ENCODE measurements around the gene IQSEC2.

The IQSEC2 gene

GRCh38 chrX:53268173-53268572, 13.2 kb downstream of the IQSEC2 start:
- no peak for DNase-seq (ENCODE audit: low read depth)

- no peak for DNase-seq (ENCODE audit: low read depth)
Measured at GRCh38 chrX:53266914-53267313, 14.5 kb downstream of the IQSEC2 start.

- DNase-seq (ENCODE audit: low read depth): peak; percentile 53
Measured at GRCh38 chrX:53265771-53266574, 15.4 kb downstream of the IQSEC2 start.

DNA sequence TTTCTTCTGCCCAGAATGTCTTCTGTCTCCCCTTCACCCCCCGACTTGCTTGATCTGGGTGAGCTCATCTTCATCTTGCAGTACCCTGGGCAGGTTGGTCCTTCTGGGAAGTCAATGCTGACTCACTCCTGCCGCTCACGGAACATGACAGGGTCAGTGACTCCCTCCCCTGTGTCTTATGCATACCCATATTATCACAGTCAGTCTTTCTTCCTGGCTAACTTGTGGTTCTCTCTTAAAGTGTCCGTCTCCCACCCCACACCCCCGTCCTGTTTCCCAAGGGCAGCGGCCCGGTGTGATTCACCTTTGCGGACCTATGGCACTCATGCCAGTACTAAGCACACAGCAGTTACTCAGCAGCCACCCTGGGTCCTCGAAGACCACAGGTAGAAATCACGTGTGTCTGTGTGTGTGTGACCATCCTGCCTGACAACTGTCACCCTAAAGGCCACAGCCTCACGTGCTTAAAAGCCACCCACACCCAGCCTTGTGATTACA, 17.7 kb downstream of the IQSEC2 start:
- DNase-seq (ENCODE audit: low read depth): peak; percentile 69

DNA sequence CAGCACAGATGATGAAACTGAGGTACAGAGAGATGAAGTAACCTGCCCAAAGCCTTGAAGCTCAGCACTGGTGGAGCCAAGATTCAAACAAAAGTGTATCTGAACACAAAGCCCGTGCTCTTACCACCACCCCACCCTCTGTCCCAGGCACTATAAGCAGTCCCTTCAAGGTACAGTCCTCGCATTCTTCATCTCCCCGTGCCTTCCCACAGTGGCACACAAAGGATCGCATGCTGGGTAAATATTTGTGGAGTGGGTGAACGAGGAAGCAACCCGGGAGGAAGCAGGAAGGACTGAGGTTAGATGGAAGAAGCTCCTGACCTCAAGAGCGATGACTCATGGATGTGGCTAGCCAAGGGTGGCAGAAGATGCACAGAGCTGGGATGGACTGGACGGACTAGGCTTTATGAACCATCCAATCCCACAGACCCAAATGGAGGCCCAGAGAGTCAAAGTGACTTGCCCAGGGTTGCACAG, 18.4 kb downstream of the IQSEC2 start:
- peak; percentile 73 for DNase-seq (ENCODE audit: low read depth)

DNA sequence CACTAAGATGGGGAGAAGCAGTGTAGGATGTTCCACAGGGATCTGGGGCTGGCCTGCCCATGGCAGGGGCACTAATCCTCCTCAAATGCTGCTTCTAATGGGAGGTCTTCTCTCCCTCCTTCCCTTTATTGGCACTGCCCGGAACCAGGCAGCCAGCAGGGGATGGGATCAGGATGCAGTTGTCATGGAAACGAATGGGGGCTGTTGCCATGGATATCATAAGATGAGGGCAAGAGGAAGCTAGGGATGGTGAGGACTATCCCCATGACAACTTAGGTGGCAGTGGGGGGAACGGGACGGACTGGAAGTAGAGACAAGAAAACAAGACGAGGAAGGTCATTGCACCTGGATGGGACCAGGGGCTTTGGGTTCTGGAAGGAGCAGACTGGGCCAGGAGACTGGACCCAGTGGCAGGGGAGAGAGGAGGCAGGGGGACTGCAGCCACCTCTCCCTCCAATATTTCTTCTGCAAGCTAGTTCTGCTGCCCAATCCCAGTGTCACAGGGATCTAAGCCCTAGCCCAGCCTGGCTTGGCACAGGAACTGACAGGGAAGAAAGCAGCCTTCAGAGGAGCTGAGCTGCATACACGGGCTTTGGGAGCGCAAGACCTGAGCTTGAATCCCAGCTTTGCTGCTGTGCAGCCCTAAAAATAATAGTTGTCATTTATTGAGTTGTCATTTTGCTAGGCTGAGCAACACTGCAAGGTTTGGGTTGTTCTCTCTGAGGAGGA, 19.0 kb downstream of the IQSEC2 start:
- DNase-seq (ENCODE audit: low read depth): no peak

- no peak for DNase-seq (ENCODE audit: low read depth)
Measured at GRCh38 chrX:53261355-53261972, 19.9 kb downstream of the IQSEC2 start.

GRCh38 chrX:53260836-53261235, 20.5 kb downstream of the IQSEC2 start:
- no peak for DNase-seq (ENCODE audit: low read depth)

DNA sequence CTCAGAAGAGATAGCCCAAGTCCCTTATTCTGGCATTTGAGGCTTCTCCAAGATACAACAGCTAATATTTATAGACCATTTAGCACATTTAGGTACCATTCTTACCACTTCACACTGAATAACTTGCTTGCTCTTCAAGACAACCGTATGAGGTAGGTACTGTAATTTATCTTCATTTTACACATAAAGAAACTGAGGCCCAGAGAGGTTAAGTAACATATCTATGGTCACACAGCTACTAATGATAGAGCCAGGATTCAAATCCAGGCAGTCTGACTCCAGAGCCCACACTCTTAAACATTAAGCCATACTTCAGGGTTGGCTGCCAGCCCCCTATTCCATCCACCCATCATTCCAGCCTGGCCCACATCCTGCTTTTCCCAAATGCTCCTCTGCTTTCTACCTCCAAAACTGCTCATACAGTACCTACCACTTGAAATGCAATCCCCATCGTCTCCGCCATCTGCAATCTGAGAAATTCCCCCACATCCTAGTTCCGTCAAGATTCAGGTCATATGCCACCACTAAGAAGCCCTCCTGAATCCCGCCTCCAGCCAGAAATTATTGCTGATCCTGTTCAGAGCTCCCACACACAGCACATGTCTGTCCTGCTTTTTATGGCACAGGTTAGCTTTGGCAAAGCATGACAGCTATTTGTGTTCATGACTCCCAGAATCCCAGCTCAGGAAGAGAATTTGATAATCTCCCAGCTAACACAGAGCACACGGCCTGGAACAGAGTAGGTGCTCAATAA, 23.5 kb downstream of the IQSEC2 start:
- no peak for DNase-seq (ENCODE audit: low read depth)

DNA sequence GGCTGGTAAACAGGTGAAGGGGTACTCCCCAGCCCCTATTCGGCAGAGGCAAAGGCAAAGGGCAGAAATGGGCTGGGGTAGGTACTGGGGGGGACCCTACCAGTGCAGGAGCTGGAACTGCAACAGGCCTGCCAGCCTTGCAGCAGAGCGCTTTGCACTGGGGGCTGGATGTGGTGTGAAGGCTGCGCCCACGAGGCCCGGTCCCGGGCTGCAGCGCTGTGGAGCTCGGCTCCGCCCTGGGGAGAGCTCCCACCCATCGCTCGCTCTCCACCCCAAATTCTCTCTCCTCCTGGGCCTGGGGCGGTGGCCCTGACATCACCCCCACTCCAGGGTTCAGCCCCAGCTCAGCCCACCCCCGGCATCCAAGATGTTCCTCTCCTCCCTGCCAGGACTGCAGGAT, 24.2 kb downstream of the IQSEC2 start:
- no peak for DNase-seq (ENCODE audit: low read depth)

DNA sequence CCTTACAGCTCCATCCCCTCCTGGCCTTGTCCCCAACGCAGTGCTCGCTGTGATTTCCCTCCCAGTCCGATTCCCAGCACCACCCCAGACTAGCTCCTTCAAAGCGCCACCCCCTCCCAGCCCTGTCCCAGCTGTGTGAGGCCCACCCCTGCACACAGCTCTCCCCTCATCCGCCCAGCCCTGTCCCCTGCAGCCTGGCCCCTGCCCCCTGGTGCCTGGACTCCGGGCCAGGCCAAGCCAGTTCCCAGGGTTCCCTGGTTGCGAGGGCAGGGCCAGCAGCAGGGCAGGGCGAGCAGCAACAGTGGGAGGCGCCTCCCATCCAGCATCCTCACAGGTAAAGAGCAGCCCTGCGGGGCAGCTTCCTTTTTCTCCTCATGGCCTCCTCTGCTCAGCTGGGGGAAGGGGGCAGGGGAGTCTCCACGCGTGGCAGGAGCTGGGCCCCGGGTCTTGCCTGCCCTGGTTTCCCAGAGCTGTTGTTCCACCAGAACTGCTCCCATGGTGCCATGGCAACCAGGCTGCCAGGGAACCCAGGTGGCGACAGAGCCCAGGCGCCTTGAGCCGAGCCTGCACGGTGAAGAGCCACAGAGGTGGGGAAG, 24.8 kb downstream of the IQSEC2 start:
- DNase-seq (ENCODE audit: low read depth): no peak

DNA sequence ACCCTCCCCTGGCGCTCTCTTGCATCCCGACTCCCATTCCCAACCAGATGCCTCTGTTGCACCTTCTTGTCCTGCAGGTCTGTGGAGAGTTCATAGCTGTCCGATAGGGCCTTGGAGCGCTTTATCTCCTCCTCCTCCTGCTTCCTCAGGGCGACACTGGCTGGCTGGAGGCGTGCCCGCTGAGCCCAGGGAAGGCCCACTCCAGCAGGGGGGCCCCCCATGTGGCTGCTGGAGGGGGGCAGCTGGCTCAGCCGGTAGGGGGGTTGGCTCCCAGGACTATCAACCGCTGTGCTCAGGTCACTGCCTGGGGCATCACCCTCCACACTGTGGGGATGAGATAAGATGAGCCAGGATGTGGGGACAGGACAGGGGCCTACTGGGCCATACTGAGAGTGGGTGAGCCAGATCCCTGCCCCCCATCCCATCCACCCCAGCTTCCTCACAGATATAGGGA, 25.6 kb downstream of the IQSEC2 start:
- DNase-seq (ENCODE audit: low read depth): no peak

- no peak for DNase-seq (ENCODE audit: low read depth)
Measured at GRCh38 chrX:53254570-53255461, 26.6 kb downstream of the IQSEC2 start.

DNA sequence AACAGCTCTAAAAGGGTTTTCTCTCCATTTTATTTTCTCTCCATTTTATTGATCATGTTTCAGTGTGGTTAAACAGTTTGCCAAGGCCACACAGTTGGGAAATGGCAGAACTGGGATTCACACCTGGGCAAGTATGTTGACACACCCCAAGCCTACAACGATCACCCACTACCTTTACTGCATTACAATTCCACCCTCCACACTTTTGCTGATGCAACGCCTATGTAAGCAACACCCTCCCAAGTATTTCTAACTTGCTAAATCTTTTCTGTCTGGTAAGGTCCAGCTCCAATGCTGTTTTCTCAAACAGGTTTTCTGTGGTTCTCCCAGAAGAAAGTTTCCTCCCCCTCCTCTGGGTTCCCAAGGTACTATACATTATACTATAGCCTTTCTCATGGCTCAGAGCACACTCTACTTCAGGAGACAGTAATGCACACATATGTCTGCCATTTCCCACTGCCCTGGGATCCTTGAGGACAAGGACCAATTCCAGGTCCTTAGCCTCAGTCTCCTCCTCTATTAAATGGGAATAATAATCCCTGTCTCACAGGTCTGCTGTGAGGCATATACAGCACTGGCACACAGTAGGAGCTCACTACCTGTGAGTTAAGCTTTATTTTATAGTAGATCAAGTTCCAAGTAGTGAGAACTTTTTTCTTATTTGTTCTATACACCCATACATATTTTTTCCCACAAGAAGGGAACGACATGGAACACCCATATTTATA, 27.9 kb downstream of the IQSEC2 start:
- DNase-seq (ENCODE audit: low read depth): no peak

DNA sequence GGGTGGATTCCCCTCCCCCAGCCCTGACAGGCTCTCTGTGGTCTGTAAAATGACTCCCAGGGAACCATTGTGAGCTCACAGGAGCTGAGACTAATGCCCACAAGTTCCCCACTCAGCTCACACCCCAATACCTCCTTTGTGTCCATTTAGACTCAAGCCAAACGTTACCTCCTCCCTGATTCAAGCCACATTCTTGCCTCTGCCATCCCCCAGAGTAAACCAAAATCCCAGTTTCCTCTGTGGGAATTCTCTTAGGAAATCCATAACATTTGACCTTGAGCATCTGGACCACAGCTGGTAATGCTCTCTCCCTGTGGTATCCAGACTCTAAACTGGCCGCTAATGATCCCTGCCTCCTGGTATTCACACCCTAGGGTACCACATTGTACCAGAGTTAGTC, 30.1 kb downstream of the IQSEC2 start:
- no peak for DNase-seq (ENCODE audit: low read depth)

GRCh38 chrX:53250556-53250955, 30.8 kb downstream of the IQSEC2 start:
- DNase-seq (ENCODE audit: low read depth): no peak

DNA sequence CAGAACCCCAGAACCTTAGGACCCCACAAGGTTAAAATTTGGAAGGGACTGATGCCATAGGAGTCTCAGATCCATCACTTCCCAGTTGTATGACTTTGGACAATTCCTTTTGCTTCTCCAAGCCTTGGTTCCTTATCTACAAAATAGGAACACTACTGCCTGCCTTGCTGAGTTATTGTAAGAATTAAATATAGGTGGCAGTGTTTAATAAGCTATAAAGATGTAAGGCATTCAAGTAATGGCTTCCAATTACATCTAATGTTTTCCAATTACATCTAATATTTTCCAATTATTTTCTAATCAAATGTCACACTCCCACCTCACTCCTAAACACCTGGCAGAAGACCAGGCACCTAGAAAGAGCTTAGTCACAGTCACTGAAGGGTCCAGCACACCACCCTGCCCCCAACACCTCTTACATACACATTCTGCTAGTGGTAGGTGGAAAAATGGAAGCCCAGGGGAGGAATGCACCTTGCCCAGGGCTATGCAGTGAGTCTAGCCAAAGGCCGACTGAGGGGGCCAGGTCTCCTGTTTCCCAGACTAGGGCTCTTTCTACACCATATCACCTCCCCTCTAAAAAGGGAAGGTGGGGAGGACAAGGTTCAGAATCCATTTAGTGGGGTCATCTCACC, 31.9 kb downstream of the IQSEC2 start:
- DNase-seq (ENCODE audit: low read depth): no peak

DNA sequence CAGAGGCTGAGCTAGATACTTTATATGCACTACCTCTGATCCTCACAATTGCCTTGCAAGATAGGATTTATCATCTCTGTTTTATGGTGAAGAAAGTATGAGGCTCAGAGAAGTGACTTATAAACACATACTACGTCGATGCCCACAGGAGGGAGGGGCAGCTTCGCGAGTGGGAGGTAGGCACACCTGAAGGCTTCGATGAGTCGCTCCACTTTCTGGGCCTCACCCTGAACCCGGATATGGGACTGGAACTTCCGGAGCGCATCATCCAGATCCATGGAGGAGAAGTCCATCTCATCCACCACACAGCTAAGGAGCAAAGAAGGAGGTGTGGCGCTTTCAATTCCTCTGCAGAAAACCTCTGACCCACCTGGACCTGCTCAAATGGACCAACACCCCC, 33.5 kb downstream of the IQSEC2 start:
- DNase-seq (ENCODE audit: low read depth): no peak

GRCh38 chrX:53246231-53246630, 35.2 kb downstream of the IQSEC2 start:
- no peak for DNase-seq (ENCODE audit: low read depth)
